Dermis blood vessel endothelial cell (primary cell): ENCODE results near the gene EFNA3. TPM values are rescaled to one million over a fixed set of nuclear protein-coding genes. Genes with fewer than 3 reads are reported as not detected.

ENCODE experiments used
- DNase-seq: peaks from one replicate; pipeline ENCODE4 v3.0.0; 2010
- total RNA-seq: library from RNA; depleted of rRNA; stranded (reverse); fragments of >200 nt; gene quantifications from 2 replicates; pipeline ENCODE4 v1.2.3, GENCODE V29; 2014

Gene EFNA3
- total RNA-seq, 1 donor from 2014 or later: 2.2 TPM

DNA sequence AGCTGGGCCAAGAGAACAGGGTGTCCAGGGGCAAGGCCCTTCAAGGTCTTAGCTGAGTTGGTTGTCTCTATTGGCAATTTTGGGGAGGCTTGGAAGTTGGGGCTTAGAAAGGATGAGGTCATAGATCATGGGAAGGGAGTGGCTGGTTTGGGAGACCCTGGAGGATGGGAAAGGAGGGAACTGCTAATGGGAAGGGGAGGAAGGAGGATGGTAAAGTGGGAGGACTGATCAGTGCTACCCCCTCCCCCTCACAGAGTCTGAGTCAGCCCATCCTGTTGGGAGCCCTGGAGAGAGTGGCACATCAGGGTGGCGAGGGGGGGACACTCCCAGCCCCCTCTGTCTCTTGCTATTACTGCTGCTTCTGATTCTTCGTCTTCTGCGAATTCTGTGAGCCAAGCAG lies 10.0 kb upstream of the EFNA3 start:
- DNase-seq: no peak

DNA sequence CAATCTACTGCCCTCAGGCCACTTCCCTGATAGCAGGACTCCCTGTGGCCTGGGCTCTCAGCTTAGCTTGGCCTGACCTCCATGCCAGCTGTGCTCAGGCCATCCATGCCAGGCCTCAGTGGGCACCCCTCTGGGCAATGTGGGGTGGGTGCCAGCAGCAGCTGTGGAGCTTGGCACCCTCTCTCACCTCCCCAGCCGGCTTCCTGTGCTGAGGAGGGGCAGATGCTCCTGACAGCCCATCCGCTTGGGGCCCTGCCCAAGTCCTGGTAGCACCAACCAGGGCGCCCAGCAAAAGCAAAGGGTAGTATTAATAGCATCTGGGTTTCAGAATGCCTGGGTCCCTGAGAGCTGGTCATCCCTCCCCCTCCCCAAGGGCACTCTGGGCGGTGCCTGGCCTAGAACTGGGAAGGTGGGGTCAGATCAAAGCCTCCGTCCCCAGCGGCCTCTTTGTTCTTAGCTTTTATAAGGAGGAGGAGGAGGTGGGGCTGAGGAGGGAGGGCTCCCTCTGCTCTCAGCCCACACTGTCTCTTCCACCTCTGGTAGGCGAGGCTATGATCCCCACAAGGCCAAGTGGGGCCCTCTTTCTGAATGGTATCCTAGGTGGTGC lies 9.0 kb upstream of the EFNA3 start:
- no peak for DNase-seq

DNA sequence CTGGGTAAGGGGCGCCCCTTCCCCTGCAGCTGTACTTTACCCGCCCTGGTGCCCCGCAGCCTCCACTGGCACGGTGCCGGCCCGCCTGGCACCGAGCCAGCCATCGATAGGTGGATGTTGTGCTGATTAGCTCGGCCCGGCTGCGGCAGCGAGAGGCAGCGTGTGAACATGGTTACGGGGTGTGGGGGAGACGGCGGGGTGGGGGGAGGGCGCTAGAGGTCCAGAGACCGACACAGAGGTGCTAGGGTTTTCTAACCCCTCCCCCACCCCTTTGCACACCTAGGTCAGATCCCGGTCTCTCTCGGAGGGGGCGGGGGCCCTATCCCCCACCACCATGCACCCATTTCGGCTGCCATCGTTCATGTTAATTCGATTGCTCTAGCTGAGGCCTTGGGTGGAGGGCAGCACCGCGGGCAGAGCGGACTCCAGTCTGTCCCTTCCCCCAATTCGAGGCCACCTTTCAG lies 8.4 kb upstream of the EFNA3 start:
- no peak for DNase-seq

DNA sequence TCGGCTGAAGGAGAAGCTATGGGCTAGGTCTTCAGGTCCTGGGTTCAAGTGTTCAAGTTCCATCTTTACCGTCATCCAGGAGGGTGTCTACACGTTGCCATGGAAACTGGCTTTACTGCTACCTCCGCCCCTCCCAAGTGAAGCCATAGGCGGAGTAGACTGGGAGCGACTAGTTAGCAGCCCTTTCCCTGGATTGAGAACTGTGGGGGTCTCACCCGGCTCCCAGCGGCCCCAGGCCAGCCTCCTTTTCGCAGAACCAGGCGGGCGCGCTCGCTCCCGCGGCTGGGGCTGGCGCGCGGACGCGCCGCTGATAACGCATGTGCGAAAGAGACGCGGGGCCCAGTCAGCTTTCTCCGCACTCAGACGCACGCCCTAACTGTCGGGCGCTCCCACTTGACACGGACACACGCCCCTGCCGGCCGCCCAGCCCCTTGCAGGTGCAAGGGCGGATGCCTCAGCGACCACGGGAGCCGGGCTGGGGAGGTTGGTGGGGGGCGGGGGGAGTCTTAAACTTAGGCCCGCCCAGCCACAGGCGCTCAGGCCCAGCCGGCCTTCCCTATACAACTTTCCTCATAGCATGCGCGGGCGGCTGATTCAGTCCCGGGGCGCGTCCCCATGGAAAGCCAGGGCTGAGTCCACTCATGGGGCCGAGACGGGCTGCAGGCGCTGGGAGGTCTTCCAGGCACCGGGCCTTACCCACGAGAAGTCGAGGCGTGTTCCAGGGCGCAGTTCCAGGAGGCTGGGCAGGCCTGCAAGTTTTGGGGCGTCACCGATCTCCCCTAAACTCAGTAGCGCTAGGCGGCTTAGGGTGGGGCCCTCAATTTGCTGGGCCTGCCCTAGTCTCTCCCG lies 7.7 kb upstream of the EFNA3 start:
- DNase-seq: peak; percentile 84

DNA sequence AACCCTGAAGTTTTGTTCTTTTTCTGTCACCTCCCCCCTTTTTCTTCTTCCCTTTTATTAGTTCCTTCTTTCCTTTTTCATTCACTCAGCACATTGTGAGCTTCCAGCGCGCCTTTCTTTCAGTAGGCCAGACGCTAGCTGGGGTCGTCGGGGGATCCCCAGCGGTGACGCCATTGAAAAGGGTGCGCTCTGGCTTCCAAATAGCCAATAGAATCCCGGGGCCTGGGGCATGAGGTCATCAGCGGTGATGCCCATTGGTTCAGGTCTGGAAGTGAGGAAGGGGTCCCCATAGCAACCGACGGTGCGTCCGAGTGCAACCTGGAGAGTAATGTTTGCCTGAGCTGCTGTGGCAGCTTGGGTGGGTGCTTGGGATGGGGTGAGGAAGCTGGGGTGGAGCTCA lies 6.9 kb upstream of the EFNA3 start:
- no peak for DNase-seq

DNA sequence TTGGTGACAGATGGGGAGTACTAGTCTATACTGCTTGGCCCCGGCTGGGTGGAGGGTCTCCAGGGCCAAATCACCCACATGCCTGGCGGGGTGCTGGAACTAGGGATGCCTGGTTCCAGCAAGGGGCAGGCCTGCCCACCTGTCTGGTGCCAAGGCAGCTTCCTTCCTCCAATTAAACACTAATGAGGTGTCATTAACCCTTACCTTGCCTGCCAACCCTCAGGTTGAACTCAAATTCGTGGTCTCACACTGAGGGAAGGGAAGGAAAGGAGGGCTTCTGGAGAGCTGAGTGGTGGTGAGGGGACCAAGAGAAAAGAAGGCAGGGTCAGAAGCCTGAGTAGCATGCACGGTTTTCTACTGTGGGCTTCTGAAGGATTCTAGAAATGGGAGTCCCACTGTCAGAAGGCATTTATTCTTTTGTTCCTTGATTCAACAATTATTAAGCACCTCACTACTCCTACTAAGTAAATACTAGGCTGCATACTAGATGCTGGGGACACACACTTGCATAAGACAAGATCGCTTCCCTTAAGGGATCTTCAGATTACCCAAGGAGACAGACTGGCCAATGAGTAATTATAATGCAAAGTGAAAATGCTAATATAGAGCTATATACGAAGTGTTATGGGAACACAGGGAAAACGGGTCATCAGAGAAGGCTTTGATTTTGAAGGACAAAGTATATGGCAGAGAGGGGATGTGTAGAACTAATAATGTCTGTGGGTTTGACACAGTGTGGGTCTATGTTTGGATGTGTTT lies 5.9 kb upstream of the EFNA3 start:
- DNase-seq: no peak

DNA sequence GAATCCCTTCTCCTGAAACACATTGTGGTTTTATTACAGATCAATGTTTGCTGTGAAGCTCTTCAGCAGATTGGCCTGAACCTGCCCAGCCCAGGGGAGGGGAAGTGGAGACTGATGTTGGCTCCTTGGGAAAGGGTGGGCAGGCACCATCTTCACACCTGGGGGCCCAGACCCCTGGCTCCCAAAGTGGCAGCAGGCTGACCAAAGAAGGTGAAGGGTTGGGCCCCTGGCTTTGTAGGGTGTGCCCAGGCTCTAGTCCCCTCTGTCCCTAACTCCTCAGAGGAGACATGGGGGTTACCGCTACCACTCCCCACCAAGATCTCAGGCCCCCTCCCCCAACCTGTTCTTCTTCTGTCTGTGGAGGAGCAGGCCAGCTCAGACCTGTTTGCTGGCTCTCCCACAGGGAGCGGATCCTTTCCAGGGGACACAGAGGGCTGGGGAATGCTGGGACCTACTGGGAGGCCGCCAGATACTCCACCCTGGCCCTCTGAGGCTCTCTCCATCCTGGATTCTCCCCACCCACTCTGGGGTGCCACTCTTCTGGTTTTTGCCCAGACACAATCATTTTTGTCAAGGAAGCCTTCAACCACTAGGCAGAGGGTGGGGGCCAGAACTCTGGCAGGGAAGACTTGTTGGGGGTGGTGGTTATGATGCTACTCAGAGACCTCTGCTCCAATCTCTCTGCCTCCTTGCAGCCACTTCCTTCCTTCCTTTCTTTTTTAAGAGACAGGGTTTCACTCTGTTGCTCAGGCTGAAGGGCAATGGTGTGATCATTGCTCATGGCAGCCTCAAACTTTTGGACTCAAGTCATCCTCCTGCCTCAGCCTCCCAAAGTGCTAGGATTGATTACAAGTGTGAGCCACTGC lies 5.0 kb upstream of the EFNA3 start:
- no peak for DNase-seq

DNA sequence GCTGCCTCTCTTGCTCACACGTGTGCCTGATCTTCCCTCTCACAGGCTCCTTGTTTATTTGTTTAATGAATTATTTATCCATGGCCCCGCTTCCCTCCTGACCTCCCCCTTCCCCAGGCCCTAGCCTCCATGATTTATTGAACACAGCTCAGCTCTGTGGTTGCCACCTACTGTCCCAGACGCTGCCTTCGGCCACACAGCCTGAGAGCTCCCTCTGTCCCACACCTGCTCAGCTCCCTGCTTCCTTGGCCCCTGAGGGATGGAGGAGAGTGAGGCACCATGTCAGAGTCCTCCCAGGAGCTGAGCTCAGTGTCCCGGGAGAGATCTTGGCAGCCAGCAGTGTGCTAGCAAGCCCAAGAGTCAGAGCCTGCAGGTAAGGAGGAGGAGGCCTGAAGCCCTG lies 3.1 kb upstream of the EFNA3 start:
- DNase-seq: no peak

DNA sequence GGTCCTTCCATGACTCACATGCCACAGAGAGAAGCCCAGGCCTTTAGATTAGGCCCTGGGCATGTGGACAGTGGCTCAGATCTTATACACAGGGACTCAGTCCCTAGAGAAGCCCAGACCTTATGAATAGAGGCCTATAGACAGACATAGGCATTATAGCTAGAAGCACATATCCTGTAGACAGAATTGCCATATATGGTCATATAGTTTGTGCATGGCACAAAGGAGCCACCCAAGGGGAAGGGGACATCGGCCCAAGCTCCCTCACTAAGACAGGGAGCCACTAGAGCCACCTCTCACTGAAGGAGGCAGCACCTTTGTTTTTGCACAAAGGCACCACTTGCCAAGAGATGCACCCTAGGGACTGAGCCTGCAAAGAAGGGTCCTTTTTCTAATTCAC lies 2.3 kb upstream of the EFNA3 start:
- no peak for DNase-seq

DNA sequence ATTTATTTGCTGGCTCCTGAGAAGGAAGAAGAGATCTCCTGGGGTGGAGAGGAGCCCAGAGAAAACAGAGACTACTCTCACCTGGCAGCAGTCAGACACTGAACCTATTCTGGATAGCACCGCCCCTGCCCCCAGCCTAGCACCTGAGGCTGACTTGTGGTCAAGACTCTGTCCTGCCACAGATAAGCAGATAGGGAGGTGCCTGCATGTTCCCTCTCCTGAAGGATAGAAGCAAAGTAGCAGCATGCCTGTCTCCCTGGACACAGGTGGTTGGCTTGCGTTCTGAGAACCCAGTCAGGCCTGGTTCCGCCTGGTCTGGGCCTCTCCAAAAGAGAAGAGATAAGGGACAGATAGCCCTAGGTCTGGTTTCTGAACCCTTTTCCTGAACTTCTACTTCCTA lies 1.3 kb upstream of the EFNA3 start:
- no peak for DNase-seq

DNA sequence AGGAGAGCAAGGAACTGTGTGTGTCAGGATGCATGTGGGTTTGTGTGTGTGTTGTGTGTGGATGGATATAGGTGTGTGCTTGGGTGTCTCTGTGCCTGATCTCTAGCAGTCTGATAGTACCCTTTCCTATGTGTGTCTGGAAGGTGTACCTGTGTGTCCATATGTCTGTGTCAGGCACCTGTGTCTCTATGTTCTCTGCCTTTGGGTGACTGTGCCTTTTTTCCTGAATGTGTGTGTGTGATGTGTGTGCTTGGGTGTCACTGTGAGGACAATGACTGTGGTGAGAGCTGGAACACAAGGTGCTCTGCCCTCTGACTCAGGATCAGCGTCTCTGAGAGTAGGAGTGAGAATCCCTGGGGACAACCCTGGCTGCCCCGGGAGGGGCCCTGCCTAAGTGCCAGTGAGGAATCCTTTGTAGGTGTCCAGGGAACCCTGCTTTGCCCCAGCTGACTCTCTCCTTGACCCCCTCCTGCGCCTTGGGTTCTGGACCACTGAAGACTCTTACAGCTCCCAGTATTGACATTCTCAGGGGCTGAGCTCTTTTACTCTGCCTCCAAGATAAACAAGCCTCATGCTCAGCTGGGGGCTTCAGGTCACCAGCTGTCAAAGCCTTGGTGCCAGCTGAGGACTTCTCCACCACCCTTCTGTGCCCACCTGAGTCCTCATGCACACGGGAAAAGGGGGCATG lies 735 bp upstream of the EFNA3 start:
- DNase-seq: no peak

DNA sequence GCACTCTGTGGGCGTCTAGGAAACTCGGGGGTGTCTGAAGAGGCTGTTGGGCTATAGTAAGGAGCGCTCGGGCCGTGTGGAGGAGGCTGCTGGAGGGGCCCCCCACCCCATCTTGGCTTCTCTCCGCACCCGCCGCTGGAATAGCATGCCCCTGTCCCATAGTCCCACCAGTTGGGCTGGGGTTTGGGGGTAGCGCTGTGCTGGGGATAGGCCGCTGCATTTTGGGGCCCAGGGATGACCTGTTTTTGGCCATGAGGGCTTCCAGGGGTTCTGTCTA lies 511 bp downstream of the EFNA3 start:
- no peak for DNase-seq

DNA sequence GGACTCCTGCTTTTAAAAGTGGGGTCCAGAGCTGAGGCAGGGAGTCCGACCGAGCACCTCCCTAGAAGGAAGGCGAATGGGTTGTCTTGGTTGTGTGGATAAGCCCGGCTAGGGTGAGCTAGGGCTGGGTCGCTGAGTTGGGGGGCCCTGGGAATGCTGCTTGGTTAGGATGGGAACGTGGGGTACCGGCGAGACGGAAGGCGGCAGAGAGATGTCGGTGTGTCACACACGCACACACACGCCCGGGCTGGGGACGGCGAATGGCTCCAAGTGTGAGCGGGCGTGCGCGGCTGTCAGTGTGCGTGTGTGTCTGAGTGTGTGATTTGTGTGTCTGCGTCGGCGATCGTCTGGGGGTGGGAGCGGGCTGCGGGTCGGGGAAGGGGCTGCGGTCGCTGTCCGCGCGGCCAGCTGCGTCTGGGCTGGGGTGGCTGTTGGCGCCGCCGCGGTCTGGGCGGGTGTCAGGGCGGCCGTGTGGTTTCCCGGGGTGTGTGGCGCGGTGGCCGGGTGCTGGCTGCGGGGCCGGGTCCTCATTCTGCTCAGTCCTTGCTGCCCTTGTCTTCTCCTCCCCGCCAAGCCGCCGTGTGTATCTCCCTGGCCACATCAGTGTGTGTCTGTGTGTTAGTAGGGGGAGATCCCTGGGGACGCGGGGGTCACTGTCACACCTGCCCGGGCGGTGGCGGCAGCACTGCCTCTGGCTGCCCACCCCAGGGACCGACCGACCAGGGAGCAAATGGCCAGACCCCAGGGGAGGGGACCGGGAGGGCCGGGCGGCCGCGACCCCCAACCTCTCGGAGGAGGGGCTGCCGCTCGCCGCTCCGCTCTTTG lies 1.1 kb downstream of the EFNA3 start:
- no peak for DNase-seq

DNA sequence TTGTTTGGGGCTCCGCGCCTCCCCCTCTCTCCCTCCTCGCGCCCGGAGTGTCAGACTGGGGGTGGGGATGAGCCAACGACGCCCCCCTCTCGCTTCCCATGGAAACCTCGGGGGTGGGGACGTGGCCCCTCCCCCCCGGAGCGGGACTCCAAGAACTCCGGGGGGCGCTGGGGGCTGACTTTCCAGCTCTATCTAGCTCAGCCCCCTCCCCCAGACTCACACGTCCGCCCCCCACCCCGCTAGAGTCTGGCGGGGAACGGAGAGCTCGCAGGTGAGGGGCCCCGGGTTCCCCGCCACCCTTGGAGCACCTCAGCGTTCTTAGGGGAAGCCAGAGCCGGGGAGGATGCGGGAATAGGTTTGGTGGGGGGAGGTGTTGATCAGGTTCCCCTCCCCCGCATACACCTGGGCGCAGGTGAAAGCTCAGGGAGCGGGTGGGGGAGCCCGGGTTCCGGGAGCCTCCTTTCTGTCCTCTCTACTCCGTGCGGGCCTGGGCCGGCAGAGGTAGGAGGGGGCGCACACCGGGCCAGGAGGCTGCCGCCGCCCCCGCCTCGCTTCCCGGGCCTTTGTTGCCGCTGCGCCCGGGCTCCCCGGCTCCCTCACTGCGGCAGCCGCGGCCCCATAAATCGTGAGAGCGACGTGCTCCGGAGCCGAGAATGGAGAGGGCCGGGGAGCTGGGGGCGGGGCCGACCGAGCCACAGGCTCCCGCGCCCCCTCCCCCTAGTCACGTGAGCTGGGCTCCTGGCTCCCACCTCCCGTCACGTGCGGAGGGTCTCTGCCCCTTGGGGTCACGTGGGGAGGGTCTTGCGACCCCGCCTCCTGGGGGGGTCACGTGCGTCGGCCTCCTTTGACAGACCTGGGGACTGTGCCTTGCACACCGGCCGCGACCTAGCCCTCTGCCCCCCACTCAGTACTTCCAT lies 1.9 kb downstream of the EFNA3 start:
- no peak for DNase-seq

DNA sequence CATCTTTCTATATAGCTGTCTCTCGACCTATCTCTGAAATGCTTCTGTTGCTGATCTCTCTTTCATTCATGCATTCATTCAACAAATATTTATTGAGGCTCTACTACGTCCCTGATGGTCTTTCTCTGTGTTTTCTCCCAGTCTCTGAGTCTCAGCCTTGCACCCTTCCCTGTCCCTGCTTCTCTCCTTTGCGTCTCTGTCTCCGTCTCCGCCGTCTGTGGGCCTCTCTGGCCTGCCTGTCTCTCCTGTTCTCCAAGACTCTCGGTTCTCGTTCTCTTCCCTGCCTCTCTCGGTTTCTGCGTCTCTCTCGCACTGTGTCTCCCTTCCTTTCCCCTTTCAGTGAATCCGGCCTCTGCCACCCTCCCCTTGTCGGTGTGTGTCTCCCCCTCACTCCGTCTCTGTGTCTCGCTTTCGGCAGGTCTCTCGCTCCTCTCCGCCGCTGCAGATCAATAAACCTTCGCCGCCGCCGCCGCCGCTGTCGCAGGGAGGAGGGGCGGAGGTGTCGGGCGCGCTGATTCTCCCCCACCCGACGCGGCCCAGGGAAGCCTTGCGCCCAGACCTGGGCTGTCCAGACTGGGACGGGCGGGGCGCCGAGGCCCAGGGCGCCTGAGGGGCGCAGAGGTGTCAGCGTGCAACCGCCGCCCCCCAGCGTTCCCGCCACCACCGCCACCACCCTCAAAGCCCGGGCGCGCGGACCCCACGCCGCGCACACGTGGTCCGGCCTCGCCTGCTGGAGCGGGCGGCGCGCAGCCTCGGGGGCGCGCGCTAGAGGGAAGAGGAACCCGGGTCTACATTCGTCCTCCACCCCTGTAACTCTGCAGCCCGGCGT lies 3.0 kb downstream of the EFNA3 start:
- no peak for DNase-seq

DNA sequence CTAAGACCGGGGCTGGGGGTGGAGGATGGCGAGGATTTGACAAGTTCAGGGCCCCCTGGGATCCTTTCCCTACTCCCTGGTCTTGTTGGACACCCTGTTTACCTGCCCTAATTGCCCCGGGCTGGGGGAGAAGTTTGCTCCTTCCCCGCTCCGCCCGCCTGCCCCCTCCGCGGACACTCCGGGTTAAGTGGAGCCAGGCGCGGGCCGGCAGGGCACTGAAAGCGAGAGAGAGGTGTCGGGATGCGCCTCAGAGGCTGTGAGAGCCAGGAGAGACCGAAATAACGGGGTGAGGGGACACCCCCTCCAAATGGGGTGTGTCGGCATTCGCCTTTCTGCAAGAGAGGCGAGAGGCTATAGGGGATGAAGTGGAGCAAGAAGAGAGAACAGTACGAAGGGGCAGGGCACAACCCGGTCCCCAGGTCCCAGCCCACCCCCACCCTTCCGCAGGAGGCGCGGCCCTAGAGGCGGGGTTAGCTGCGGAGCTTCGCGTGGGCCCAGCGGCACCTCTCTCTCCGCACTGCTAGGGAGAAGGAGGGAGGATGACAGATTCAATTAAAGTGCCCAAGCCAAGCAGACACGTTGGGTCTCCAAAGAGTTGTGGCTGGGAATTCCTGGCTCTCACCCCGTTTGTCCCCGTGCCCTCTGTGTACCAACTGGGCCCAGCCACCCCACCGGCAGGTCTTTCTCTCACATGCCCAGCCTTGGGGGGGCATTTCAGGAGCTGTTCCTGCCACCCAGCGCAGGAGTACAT lies 3.8 kb downstream of the EFNA3 start:
- DNase-seq: no peak

DNA sequence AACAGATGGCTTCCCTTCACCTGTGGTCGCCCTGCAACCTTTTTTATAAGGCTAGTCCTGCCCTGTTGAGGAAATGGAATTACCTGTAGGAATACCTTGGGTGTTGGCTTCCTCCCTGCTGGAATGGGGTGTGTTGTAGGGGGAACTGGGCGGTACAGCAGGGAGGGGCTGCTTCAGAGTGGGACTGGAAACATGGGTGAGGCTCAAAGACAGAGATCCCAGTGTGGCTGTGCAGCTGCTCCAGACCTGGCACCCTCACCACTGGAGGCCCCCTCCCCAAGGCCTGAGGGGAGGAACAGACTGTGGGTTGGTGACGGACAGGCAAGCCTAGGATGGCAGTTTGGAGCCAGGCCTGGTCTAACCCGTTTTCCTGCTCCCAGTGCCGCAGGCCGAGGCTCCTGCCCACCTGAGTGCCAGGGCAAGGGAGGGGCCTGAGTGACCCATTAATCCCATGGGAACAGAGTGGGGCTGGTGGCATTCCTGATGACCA lies 4.5 kb downstream of the EFNA3 start:
- no peak for DNase-seq
